Fibroblast of villous mesenchyme (primary cell): Measurements from ENCODE around the gene TROAP. TPM values are rescaled to one million over a fixed set of nuclear protein-coding genes. Genes with fewer than 3 reads are reported as not detected.

Experiments
- DNase-seq: peaks from one replicate; pipeline ENCODE4 v3.0.0-alpha.2; 2010; ENCODE audit warnings: low read depth
- H3K4me3 ChIP-seq: 2 replicates; pipeline ENCODE4 v1.5.1; 2011; ENCODE audit warnings: low read depth, mild to moderate bottlenecking, low read length
- CTCF ChIP-seq: IDR thresholded peaks from 2 replicates; pipeline ENCODE4 v1.5.1; 2012; ENCODE audit warnings: low read depth, mild to moderate bottlenecking, low read length; ENCODE audit not compliant: insufficient read depth
- total RNA-seq: library from RNA; depleted of rRNA; stranded (reverse); fragments of >200 nt; gene quantifications from 2 replicates; pipeline ENCODE4 v1.2.3, GENCODE V29; 2012

The TROAP gene
- total RNA-seq, 1 donor, result 14.7 TPM

GRCh38 chr12:49336645-49337584 is 13.9 kb downstream of the TROAP start, which contains the start of gene C1QL4:
TSS of gene C1QL4 (minus strand) at chr12:49337188. CDS start at chr12:49336477, 711 bp downstream.
- H3K4me3 ChIP-seq, result peak within 1 kb of the TSS; percentile 57
- peak; percentile 61 for DNase-seq
- peak; percentile 86 for TF ChIP-seq CTCF

GRCh38 chr12:49338830-49339463 is 15.9 kb downstream of the TROAP start:
- no peak for TF ChIP-seq CTCF
- H3K4me3 ChIP-seq, result no peak overlapping the region
- DNase-seq, result no peak

GRCh38 chr12:49339464-49339861 is 16.4 kb downstream of the TROAP start:
- no peak for DNase-seq
- TF ChIP-seq CTCF, result no peak
- no peak overlapping the region for H3K4me3 ChIP-seq

GRCh38 chr12:49340095-49340870 is 17.2 kb downstream of the TROAP start:
- DNase-seq, result no peak
- H3K4me3 ChIP-seq, result no peak overlapping the region
- TF ChIP-seq CTCF, result no peak

- DNase-seq, result no peak
- no peak for TF ChIP-seq CTCF
- H3K4me3 ChIP-seq, result no peak overlapping the region
These were observed 18.1 kb downstream of the TROAP start for GRCh38 chr12:49340971-49341776.

- no peak for TF ChIP-seq CTCF
- no peak for DNase-seq
- H3K4me3 ChIP-seq, result peak overlapping the region; percentile 56
These were observed 18.7 kb downstream of the TROAP start for GRCh38 chr12:49341777-49342065.
